GM19324 (cell line): ENCODE results near the gene PSAP.
"Not testable (repeated sequence)": the region's sequence is repeated elsewhere in the genome, so short reads cannot be mapped to it uniquely, and the experiment has no call there.

Experiments
- ATAC-seq: cut with Tn5 transposase; IDR thresholded peaks from one replicate; pipeline ENCODE4 v1.9.1; 2021; ENCODE audit warnings: mild to moderate bottlenecking, moderate library complexity; ENCODE audit not compliant: unreplicated experiment, low FRiP score

The PSAP gene

DNA sequence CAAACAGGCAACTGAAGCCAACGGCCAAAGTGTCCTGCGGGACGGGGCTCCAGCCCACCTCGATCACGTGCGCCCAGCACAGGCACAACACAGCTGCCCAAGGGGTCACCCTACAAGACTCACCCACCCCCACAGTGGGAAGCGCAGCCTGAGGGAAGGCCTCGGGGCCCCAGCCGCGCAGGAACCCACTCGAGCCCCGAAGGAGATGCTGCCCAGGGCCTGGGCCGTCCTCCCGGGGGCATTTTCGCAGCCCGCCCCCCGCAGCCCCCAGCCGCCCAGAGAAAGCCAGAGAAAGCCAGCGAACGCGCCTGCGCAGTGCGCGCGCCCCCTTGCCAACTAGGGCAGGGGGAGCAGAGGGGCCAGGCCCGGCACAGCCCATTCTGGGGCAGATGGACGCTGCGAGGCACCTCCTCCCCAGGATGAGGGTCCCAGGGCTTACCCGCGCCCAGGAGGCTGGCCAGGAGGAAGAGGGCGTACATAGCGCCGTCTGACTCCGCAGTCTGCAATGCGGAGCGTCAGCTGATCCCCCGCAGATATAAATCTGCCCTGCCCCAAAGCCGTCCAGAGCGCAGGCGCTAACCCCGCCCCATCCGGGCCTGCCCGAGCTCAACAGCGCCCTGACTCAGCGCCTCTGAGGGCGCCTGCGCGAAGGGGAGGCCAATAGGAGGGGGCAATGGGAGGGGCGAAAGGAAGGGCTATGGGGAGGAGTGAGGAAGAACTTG, at the start of gene PSAP:
Gene PSAP, minus strand, starts transcription at position 509 of the 722 bp plus-strand sequence. Its CDS starts 30 bp downstream, at position 479.
- ATAC-seq: peak; percentile 97

DNA sequence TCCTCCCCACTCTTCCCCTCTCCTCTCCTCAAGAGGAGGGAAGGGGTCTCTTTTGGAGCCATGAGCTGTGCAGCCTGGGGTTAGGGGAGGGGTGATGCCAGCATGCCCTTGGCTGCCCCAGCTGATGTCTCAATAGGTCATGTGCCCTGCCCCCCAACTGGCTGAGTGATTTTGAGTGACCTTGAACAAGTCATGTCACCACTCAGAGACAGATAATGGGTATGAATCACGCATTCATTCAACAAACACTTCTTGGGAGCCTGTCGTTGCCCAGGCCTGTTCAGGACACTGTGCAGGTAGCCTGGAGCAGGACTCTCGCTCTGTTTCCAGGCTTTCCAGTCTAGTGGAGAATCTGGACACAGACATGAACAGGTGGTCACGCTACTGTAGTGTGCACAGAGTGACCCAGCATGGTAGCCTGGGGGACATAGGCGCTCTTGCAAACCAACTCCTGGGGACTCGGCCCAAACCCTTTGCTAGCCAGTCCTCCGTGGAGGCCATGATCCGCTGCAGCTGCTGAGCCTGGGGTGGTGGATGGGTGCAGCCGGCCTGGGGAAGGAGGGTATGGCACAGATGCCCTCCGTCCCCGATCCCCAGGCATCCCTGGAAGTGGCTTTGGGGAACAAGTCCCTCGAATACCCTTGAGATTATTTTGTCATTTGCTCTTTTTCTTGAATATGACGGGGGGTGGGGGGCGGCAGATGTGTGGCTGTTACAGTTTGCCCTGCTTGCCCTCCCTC, 49.6 kb upstream of the PSAP start:
- no peak for ATAC-seq

DNA sequence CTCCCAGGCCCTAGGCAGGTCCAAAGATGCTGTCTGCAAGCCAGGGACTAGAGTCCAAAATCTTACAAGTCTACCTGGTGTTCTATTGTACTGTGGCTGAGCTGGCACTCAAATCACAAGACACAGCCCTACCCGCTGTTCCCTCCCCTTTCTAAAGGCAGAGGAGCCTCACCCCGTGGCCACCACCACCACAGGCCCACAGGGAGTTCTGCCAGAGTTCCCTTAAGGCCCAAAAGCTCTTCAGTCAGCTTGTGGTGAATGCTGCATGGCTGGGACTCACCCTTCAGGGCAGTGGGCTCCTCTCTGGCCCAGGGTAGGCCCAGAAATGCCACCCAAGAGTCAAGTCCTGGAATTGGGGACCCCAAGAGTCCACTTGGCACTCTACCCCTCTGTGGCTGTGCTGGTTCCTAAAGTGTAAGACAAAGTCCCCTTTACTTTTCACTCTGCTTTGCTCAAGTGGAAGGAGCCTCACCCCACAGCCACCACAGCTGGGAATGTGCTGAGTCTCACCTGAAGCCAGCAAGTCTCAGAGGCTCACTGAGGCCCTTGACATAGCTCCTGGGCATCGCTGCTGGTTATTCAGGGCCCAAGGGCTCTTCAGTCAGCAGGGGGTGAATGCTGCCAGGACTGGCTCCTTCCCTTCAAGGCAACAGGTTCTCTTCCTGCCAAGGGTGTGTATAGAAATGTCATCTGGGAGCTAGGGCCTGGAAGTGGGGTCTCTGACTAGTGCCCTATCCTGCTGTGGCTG, 48.8 kb upstream of the PSAP start:
- no peak for ATAC-seq

DNA sequence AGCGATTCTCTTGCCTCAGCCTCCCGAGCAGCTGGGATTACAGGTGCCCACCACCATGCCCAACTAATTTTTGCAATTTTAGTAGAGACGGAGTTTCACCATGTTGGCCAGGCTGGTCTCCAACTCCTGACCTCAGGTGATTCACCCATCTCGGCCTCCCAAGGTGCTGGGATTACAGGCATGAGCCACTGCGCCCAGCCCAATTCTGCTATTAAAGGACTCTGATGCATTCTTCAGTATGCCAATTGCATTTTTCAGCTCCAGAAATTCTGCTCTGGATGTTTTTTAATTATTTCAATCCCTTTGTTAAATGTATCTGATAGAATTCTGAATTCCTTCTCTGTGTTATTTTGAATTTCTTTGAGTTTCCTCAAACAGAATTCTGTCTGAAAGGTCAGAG, 47.3 kb upstream of the PSAP start:
- not testable (repeated sequence) for ATAC-seq

DNA sequence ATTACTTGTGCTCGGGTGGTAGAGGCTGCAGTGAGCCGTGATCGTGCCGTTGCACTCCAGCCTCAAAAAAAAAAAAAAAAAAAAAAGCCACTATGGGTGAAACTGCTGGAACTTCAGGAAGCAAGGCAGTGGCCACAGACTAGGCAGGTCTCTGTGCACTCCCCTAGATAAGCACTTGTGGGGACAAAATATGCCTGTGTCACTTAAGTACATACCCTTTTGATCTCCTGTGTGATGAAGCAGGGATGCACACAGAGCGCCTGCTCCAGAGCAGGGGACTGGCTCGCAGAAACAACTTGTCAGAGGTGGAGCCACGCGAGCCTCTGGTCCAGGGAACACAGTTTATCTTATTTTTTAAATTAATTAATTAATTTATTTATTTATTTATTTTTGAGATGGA, 42.9 kb upstream of the PSAP start:
- no peak for ATAC-seq

DNA sequence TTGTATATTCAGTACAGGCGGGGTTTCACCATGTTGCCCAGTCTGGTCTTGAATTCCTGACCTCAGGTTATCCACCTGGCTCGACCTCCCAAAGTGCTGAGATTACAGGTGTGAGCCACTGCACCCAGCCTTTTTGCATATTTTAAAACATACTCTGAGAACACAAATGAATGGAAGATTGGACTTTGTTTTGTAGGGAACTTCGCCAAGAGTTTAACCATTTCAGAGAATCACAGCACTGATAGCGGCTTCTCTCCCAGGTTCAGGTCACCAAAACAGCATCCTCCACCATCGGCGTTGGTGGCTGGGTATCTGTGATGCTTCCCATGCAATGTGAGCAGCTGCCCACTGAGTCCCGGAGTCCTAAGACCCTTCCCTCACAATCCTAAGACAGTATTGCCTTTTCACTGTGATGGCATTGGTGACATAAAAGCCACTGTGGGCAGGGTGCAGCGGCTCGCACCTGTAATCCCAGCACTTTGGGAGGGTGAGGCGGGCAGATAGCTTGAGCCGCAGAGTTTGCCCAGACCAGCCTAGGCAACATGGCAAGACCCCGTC, 42.3 kb upstream of the PSAP start:
- ATAC-seq: no peak

DNA sequence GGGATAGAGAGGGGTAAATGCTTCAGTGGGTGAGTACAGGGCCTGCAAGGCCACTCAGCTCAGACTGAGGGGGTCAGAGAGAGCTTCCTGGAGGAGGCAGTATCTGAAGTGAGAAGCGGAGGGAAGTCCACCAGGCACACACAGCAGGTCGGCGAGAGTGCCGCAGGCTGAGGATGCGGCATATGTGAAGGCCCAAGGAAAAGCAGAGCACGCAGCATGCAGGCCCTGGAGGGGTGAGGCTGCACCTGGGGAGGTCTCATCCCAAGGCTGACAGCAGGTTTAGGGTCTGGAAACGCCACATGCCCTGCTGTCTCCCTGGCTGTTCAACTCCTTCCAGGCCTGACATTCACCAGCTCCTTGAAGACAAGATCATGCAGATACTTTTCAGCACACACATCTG, 40.4 kb upstream of the PSAP start:
- no peak for ATAC-seq

DNA sequence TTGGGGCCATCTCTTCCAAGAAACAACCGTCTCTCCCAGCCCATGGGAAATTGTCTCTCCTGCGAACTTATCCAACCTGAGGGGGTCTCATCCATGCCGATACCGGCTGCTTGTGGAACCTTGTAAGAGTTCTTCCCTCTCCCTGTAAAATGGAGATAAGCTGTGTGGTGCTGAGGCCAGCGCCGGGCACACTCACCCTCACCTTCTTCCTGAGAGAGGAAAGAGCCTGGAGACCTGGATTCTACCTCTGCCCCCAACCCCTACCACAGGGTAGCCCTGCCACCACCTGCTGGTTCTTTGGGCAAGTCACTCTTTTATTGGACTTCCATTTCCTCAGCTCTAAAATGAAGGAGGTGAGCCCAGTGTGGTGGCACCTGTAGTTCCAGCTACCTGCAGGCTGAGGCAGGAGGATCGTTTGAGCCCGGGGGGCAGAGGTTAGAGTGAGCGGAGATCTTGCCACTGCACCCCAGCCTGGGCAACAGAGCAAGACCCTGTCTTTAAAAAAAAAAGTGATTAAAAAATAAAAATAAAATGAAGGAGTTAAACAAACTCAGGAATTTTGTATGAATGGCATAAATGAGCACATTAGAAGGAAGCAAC, 38.4 kb upstream of the PSAP start:
- peak; percentile 8 for ATAC-seq

DNA sequence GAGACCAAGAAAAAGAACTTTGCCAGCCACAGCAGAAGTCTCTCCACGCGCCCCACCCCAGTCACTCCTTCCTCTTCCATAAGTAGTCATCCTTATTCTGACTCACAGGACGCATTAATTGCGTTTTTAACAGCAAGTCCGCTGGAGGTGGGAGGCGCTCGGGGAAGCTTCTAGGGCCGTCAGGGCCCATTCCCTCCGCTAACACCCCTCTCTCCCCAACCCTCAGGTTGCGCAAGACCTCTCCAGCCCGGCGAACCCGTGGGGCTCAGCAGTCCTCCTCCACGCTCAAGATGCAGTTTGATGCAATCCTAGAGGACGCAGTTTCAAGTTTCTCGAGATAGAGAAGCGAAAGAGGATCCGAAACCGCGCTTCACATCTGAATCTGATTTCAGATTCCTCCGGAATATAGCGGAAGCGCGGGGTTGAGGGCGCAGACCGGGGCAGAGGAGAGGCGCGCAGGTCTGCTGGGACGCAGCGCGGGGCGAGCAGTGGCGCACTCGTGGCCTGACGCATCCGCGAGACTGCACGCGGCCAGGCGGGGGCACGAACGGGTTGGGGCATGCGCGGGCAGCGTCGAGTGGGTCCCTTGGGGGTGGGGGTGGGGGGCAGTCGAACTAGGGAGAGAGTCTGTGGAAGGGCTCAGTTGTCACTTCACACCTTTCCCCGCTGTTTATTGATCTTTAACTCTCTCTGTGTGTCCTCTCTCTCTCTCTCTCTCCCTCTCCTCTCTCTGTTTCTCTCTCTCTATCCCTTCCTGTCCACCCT, 37.8 kb upstream of the PSAP start:
- ATAC-seq: peak; percentile 89

DNA sequence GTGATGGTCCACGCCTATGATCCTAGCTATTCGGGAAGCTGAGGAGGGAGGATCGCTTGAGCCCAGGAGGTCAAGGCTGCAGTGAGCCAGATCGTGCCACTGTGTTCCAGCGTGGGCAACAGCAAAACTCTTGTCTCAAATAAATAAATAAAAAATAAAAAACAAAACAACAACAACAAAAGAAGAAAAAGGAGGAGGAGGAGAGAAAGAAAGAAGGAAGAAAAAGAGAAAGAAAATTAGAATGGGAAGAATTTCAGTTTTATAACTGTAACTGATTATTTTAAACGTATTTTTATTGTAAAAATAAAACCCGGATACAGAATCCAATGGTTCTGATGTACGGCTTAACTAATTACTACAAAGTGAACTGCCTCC, 37.2 kb upstream of the PSAP start:
- no peak for ATAC-seq

DNA sequence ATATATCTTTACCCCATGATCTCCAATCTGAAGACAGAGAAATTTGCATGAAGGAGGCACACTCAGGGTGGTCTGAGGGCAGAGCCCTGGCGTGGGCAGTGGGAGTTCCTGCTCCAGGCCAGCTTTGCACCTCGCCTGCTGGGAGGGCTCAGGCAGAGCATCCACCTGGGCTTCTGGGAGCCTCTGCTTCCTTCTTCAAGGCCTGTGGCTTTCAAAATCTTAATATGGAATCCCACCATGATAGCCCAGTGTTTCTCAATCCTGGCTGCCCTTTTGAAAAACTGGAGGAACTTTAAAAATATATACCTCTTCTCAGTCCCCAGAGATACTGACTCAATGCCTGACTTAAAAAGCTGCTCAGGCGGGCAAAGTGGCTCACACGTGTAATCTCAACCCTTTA, 36.7 kb upstream of the PSAP start:
- ATAC-seq: no peak

DNA sequence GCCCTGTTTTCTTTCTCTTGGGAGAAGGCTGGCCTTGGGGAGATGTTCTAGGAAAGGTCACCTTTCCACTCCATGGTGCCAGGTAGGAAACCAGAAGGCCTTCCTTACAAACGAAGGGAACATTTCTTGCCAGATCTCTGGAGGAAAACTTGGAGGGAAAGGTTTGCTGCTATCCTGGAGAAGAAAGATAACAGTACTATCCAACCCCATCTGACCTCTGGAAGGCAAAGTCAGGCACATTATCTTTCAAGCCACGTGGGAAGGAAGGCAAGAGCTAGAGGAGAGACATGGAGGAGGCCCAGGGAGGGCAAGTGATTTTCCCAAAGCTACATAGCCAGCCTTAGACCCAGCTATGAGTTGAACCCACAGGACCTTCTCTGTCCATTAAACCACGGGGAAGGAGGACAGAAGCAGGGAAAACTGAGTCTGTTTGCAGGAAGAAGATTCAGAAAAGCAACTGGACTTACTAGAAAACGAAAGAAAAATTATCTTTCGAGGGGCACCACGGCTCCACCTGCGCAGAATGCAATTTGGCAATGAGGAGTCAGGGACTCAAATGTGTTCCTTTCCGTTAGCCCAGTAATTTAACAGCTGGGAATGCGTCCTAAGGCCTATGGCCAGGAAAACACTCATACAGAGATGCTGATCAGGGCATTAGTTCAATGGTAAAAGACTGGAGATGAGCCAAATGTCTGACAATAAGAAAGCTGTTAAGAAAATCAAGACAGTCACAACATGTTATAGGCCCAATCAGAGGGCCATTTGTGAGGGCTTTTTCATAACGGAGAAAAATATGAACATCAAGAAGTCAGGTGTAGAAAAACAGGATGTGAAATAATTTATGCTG, 32.0 kb upstream of the PSAP start:
- no peak for ATAC-seq

DNA sequence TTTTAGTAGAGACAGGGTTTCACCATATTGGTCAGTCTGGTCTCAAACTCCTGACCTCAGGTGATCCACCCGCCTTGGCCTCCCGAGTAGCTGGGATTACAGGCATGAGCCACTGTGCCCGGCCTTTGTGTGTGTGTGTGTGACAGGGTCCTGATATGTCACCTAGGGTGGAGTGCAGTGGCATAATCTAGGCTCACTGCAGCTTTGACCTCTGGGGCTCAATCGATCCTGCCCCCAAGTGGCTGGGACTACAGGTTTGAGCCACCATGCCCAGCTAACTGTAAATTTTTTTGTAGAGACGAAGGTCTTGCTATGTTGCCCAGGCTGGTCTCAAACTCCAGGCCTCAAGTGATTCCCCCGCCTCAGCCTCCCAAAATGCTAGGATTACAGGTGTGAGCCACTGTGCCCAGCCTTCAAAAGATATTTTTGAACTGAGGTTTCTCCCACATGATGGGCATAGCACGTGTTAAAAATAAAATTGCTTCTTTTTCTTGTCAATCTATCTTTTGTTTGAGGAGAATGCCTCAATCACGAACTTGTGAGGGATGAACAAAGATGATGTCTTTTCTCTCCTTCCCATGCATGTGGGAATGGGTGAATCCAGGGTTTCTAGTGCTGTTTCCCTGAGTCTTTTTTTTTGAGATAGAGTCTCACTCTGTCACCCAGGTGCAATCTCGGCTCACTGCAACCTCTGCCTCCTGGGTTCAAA, 30.8 kb upstream of the PSAP start:
- no peak for ATAC-seq

DNA sequence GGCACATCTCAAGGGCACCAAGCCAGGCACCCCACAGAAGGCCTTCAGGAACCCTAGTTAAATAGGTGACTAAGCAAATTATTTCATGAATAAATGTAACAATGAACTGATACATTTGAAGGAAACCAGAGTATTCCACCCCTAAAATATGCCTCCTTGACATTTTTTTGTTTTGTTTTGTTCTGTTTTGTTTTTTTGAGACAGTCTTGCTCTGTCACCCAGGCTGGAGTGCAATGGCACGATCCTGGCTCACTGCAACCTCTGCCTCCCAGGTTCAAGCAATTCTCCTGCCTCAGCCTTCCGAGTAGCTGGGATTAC, 30.2 kb upstream of the PSAP start:
- ATAC-seq: not testable (repeated sequence)

DNA sequence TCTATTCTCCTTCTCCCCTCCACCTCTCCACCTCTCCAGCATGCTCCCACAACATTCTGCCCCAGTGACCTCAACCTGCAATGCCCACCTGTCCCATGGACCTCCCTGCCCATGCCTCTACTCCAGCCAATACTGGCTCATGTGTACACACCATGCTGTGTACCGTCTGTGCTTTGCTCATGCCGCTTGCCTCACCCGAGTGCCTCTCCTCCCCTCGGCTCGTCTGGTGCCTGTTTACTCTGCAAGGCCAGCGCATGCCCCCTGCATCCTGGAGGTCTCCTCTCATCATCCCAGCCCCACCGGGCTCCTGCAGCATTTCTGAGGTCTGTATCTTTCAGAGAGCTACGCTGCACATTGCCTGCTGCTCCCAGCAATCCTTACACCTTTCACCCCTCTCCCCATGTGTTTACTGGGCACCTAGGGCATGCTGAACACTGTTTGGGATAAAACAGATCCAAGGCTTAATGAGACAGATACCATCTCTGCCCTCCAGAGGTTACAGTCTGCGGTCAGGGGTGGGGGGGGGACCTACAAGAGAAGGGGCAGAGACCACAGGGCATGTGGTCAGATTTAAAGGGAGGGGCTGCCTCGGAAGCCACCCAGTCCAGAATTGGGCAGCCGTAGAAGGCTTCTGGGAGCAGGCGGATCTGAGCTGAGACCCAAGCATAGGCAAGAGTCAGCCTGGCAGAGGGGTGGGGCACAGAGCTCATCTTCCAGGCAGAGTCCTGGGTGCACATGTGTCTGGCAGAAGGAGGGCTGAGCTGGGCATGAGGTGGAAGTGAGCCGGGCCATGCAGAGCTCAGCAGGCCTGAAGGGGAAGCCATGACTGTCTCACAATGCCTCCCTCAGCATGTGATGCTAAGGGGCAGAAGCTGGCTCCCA, 29.6 kb upstream of the PSAP start:
- no peak for ATAC-seq

DNA sequence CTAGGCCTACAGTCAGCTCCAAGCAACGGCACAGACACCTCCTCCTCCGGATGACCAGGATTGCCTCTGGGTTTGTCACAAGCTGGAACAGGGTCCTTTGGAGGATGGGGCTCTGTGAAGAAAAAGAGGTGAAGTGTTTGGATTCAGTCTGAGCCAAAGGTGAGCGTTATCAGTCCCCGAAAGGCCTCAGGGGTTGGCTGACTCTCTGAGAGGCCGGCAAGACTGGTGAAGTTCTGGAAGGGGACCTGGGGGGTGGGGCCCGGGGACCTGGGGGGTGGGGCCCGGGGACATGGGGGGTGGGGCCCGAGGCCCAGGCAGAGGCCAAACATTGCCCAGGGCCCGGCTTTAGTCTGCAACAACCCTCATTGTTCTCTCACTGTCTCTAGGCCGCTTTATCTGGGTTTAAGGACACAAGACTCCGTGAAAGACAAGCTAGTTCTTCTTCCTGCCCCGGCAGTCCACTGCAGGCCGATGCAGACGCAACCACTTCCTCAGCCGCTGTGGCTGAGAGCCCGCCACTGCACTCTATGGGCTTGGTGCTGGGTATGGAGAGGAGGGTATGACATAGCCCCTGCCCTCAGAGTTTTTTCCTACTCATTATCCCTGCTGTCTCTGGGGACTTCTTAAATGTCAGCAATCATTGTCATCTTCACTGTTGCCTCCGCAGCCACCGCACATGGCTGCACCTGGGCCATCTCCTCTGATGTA, 27.4 kb upstream of the PSAP start:
- ATAC-seq: no peak

DNA sequence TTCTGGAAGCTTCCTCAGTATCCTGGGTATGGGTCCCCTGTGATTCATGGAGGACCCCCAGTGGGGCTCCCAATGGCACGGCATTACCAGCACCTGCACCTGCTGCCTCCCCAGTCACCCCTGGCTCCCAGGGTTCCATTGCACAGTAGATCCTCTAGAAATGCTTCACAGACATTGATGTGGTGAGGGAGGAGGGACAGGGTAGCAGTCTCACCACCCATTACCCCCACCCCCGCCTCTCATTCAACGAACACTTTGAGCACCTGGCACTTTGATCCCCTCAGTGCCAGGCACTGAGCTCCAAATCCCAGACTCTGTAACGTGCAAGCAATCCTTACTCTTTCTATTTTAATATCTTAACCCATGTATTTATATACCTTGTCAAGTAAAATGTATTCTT, 26.8 kb upstream of the PSAP start:
- ATAC-seq: no peak
